ENCODE data around the gene MATR3. TPM values are rescaled to one million over a fixed set of nuclear protein-coding genes. Genes with fewer than 3 reads are reported as not detected.

Gene MATR3
- total RNA-seq, 1 donor = 274 TPM

DNA sequence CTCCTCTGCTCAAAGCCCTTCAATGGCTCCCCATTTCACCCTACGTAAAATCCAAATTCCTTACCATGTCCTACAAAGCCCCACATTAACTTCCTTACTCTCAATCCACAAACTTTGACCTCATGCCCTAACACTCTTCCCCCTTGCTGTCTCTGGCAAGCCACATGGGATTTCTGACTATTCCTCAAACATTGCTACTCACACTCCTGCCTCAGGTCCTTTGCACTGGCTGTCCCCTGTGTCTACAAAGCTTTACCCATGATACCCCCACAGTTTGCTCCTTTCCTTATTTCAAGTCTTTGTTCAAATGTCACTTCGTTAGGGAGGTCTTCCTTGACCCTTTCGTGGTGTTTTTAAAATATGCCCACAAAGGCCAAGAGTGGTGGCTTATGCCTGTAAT is 40.4 kb upstream of the MATR3 start:
- H3K4me3 ChIP-seq (ENCODE audit: low read depth, low read length) = no peak overlapping the region
- no peak for TF ChIP-seq CTCF (IDR thresholded peaks at IDR 0.05; ENCODE audit: insufficient read depth, low read length)
- DNase-seq (ENCODE audit: low read depth) = no peak

DNA sequence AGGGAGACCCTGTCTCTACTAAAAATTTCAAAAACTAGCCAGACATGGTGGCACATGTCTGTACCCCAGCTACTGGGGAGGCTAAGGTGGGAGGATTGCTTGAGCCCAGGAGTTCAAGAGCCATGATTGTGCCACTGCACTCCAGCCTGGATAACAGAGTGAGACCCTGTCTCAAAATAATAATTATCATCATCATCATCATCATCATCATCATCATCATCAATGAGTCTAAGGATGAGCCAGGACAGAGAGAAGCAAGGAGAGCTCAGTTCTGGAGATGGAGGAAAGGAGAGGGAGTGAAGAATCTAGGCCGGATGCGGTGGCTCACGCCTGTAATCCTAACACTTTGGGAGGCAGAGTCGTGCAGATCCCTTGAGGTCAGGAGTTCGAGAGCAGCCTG is 36.7 kb upstream of the MATR3 start:
- DNase-seq (ENCODE audit: low read depth) = no peak
- no peak for TF ChIP-seq CTCF (IDR thresholded peaks at IDR 0.05; ENCODE audit: insufficient read depth, low read length)
- no peak overlapping the region for H3K4me3 ChIP-seq (ENCODE audit: low read depth, low read length)

- TF ChIP-seq CTCF (IDR thresholded peaks at IDR 0.05; ENCODE audit: insufficient read depth, low read length) = no peak
Observed at GRCh38 chr5:139262059-139262741, 31.3 kb upstream of the MATR3 start.

GRCh38 chr5:139262742-139263445 is 30.6 kb upstream of the MATR3 start:
- DNase-seq (ENCODE audit: low read depth) = peak; percentile 96
- peak; percentile 96 for TF ChIP-seq CTCF (IDR thresholded peaks at IDR 0.05; ENCODE audit: insufficient read depth, low read length)
- H3K4me3 ChIP-seq (ENCODE audit: low read depth, low read length) = no peak overlapping the region

More at GRCh38 chr5:139262059-139262741, 31.3 kb upstream of the MATR3 start:
- no peak overlapping the region for H3K4me3 ChIP-seq (ENCODE audit: low read depth, low read length)
- DNase-seq (ENCODE audit: low read depth) = no peak

DNA sequence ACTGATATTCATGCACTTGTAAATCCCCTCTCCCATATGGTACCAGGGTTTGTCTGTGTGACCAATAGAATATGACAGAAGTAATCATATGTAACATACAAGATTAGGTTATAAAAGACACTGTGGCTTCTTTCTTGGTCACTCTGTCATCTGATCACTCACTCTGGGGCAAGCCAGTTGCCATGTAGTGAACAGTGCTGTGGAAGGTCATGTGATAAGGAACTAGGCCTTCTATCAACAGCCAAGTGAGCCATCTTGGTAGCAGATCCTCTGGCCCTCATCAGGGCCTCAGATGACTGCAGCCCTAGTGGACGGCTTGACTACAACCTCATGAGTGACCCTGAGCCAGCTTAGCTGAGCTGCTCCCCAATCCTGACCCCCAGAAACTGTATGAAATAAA is 30.0 kb upstream of the MATR3 start:
- no peak overlapping the region for H3K4me3 ChIP-seq (ENCODE audit: low read depth, low read length)
- no peak for DNase-seq (ENCODE audit: low read depth)
- TF ChIP-seq CTCF (IDR thresholded peaks at IDR 0.05; ENCODE audit: insufficient read depth, low read length) = no peak

GRCh38 chr5:139263946-139264345 is 29.6 kb upstream of the MATR3 start:
- H3K4me3 ChIP-seq (ENCODE audit: low read depth, low read length) = no peak overlapping the region
- no peak for DNase-seq (ENCODE audit: low read depth)
- TF ChIP-seq CTCF (IDR thresholded peaks at IDR 0.05; ENCODE audit: insufficient read depth, low read length) = no peak

Data from fibroblast of the aortic adventitia (primary cell).